Activated T-cell treated with anti-CD3 and anti-CD28 coated beads for 1 hour (primary cell): ENCODE measurements around the gene PSMD3.

Source experiments
- DNase-seq: peaks from one replicate; pipeline ENCODE4 v3.0.0-alpha.2; 2020; ENCODE audit warnings: low read depth

The PSMD3 gene

GRCh38 chr17:39960524-39961041 is 20.0 kb upstream of the PSMD3 start:
- DNase-seq: no peak

GRCh38 chr17:39962642-39963220 is 17.9 kb upstream of the PSMD3 start, which contains the start of gene GSDMA:
TSS of gene GSDMA (plus strand) at chr17:39963004. CDS start at chr17:39965688, 2,684 bp downstream.
- DNase-seq: no peak

GRCh38 chr17:39963829-39964228 is 16.8 kb upstream of the PSMD3 start:
- no peak for DNase-seq

GRCh38 chr17:39965017-39965699 is 15.4 kb upstream of the PSMD3 start:
- no peak for DNase-seq

GRCh38 chr17:39966771-39967170 is 13.8 kb upstream of the PSMD3 start:
- DNase-seq: no peak

- no peak for DNase-seq
These were observed 11.8 kb upstream of the PSMD3 start for GRCh38 chr17:39968761-39969160.

GRCh38 chr17:39969375-39969774 is 11.2 kb upstream of the PSMD3 start:
- no peak for DNase-seq

- DNase-seq: no peak
These were observed 10.4 kb upstream of the PSMD3 start for GRCh38 chr17:39970157-39970692.

GRCh38 chr17:39971076-39971603 is 9.5 kb upstream of the PSMD3 start:
- no peak for DNase-seq

GRCh38 chr17:39972271-39972670 is 8.3 kb upstream of the PSMD3 start:
- no peak for DNase-seq

GRCh38 chr17:39973496-39973895 is 7.1 kb upstream of the PSMD3 start:
- DNase-seq: no peak

GRCh38 chr17:39974433-39974832 is 6.2 kb upstream of the PSMD3 start:
- DNase-seq: no peak

- DNase-seq: no peak
These were observed 4.8 kb upstream of the PSMD3 start for GRCh38 chr17:39975801-39976200.

GRCh38 chr17:39979016-39979670 is 1.5 kb upstream of the PSMD3 start:
- DNase-seq: no peak

GRCh38 chr17:39979893-39980350 is 685 bp upstream of the PSMD3 start:
- peak; percentile 7 for DNase-seq

- no peak for DNase-seq
These were observed 667 bp downstream of the PSMD3 start for GRCh38 chr17:39981207-39981741.

- DNase-seq: no peak
These were observed 1.3 kb downstream of the PSMD3 start for GRCh38 chr17:39981766-39982375.

GRCh38 chr17:39988206-39988810 is 7.7 kb downstream of the PSMD3 start:
- DNase-seq: no peak

GRCh38 chr17:39994448-39994847 is 13.8 kb downstream of the PSMD3 start:
- DNase-seq: no peak

GRCh38 chr17:39995438-39995837 is 14.8 kb downstream of the PSMD3 start:
- no peak for DNase-seq

GRCh38 chr17:39996162-39996561 is 15.6 kb downstream of the PSMD3 start:
- no peak for DNase-seq
